DMS114 treated with DMSO at 0.1 percent for 48 hours (cell line): ENCODE measurements around the gene SMTN.
"Not testable (repeated sequence)": the region's sequence is repeated elsewhere in the genome, so short reads cannot be mapped to it uniquely, and the experiment has no call there.

Source experiments
- DNase-seq: peaks from one replicate; lab custom pipeline; 2025; ENCODE audit not compliant: unreplicated experiment; lab: John Stamatoyannopoulos, UW

SMTN gene

GRCh38 chr22:31103111-31103510, 22.0 kb downstream of the SMTN start:
- DNase-seq, result no peak

- DNase-seq, result no peak
Observed at GRCh38 chr22:31103899-31104694, 23.0 kb downstream of the SMTN start.

- DNase-seq, result no peak
Observed at GRCh38 chr22:31104869-31105268, 23.8 kb downstream of the SMTN start.

- DNase-seq, result no peak
Observed at GRCh38 chr22:31105282-31105929, 24.3 kb downstream of the SMTN start.

- no peak for DNase-seq
Observed at GRCh38 chr22:31106001-31106571, 25.0 kb downstream of the SMTN start.

GRCh38 chr22:31106731-31107177, 25.6 kb downstream of the SMTN start:
- no peak for DNase-seq

GRCh38 chr22:31107178-31107893, 26.2 kb downstream of the SMTN start, which contains the start of gene SELENOM:
SELENOM (minus strand) TSS chr22:31107568; CDS start chr22:31107505, 63 bp downstream.
- DNase-seq, result peak; percentile 91

GRCh38 chr22:31107894-31108218, 26.7 kb downstream of the SMTN start:
- no peak for DNase-seq

GRCh38 chr22:31112547-31113091, 31.5 kb downstream of the SMTN start:
- DNase-seq, result not testable (repeated sequence)

GRCh38 chr22:31118046-31118820, 37.1 kb downstream of the SMTN start:
- no peak for DNase-seq

GRCh38 chr22:31119026-31119717, 38.1 kb downstream of the SMTN start:
- DNase-seq, result no peak

GRCh38 chr22:31120230-31120629, 39.1 kb downstream of the SMTN start:
- DNase-seq, result no peak

GRCh38 chr22:31120642-31121041, 39.5 kb downstream of the SMTN start:
- DNase-seq, result no peak

GRCh38 chr22:31121403-31121802, 40.3 kb downstream of the SMTN start:
- no peak for DNase-seq

GRCh38 chr22:31122196-31122531, 41.0 kb downstream of the SMTN start:
- DNase-seq, result no peak

- no peak for DNase-seq
Observed at GRCh38 chr22:31122532-31123291, 41.6 kb downstream of the SMTN start, which contains the start of gene INPP5J. INPP5J (plus strand) TSS chr22:31122966; CDS start chr22:31123015, 49 bp downstream.

GRCh38 chr22:31123292-31123602, 42.1 kb downstream of the SMTN start:
- no peak for DNase-seq

- no peak for DNase-seq
Observed at GRCh38 chr22:31124290-31124689, 43.2 kb downstream of the SMTN start.

GRCh38 chr22:31124811-31125465, 43.8 kb downstream of the SMTN start:
- DNase-seq, result no peak
